SK-N-SH treated with all-trans-retinoic acid at 6 μM for 48 hours (cell line): ENCODE measurements around the gene STK33.

Experiments
- ATAC-seq: fragments of 200-7000 bp; cut with Tn5 transposase; 3 replicates; pipeline ENCODE4 v1.9.1; 2020; ENCODE audit warnings: mild to moderate bottlenecking, moderate library complexity
- BACH2 ChIP-seq: fragments of 250-450 bp; sonication (Bioruptor Pico); IDR thresholded peaks from 2 replicates; pipeline ENCODE4 v1.9.0; 2021; ENCODE audit warnings: mild to moderate bottlenecking, borderline replicate concordance
- CSDC2 ChIP-seq: fragments of 250-450 bp; sonication (Bioruptor Pico); IDR thresholded peaks from 2 replicates; pipeline ENCODE4 v1.5.0; 2020; ENCODE audit warnings: mild to moderate bottlenecking, moderate library complexity
- ESRRG ChIP-seq: fragments of 250-450 bp; sonication (Bioruptor Pico); IDR thresholded peaks from 2 replicates; pipeline ENCODE4 v1.6.1; 2021; ENCODE audit warnings: mild to moderate bottlenecking
- GLIS3 ChIP-seq: fragments of 250-450 bp; sonication (Bioruptor Pico); IDR thresholded peaks from 2 replicates; pipeline ENCODE4 v1.5.0; 2020; ENCODE audit warnings: mild to moderate bottlenecking, moderate library complexity
- ISL1 ChIP-seq: fragments of 250-450 bp; sonication (Bioruptor Pico); IDR thresholded peaks from 2 replicates; pipeline ENCODE4 v2.1.2; 2022; ENCODE audit warnings: mild to moderate bottlenecking, moderate library complexity
- OSR1 ChIP-seq: fragments of 250-450 bp; sonication (Bioruptor Pico); IDR thresholded peaks from 2 replicates; pipeline ENCODE4 v1.8.0; 2022; ENCODE audit warnings: moderate library complexity, mild to moderate bottlenecking, inconsistent platforms
- PPARA ChIP-seq: fragments of 250-450 bp; sonication (Bioruptor Pico); IDR thresholded peaks from 2 replicates; pipeline ENCODE4 v1.5.0; 2020; ENCODE audit warnings: mild to moderate bottlenecking, borderline replicate concordance
- RARB ChIP-seq: fragments of 250-450 bp; sonication (Bioruptor Pico); IDR thresholded peaks from 2 replicates; pipeline ENCODE4 v1.8.0; 2021; ENCODE audit warnings: mild to moderate bottlenecking, moderate library complexity
- SNAI2 ChIP-seq: fragments of 250-450 bp; sonication (Bioruptor Pico); IDR thresholded peaks from 2 replicates; pipeline ENCODE4 v1.5.0; 2020; ENCODE audit warnings: mild to moderate bottlenecking, moderate library complexity
- TCF4 ChIP-seq: fragments of 250-450 bp; sonication (Bioruptor Pico); IDR thresholded peaks from 2 replicates; pipeline ENCODE4 v1.8.0; 2021; ENCODE audit warnings: mild to moderate bottlenecking, moderate library complexity, borderline replicate concordance
- TOX ChIP-seq: fragments of 250-450 bp; sonication (Bioruptor Pico); IDR thresholded peaks from 2 replicates; pipeline ENCODE4 v1.8.0; 2021; ENCODE audit warnings: mild to moderate bottlenecking, moderate library complexity, borderline replicate concordance
- ZC3H10 ChIP-seq: fragments of 250-450 bp; sonication (Bioruptor Pico); IDR thresholded peaks from 2 replicates; pipeline ENCODE4 v1.5.1; 2021; ENCODE audit warnings: mild to moderate bottlenecking, moderate library complexity
- ZFP30 ChIP-seq: fragments of 450-650 bp; formaldehyde crosslinking; IDR thresholded peaks from 2 replicates; pipeline ENCODE4 v1.5.0; 2022; ENCODE audit warnings: mild to moderate bottlenecking, moderate library complexity
- ZNF565 ChIP-seq: fragments of 450-650 bp; formaldehyde crosslinking; conservative IDR thresholded peaks from 2 replicates; pipeline ENCODE4 v1.5.0; 2020; ENCODE audit warnings: low read depth, mild to moderate bottlenecking, moderate library complexity
- ZNF8 ChIP-seq: fragments of 450-650 bp; formaldehyde crosslinking; IDR thresholded peaks from 2 replicates; pipeline ENCODE4 v1.5.0; 2020; ENCODE audit warnings: mild to moderate bottlenecking, moderate library complexity
- TF ChIP-seq, protein P1 (sequence below): fragments of 250-450 bp; sonication (Bioruptor Pico); IDR thresholded peaks from 2 replicates; pipeline ENCODE4 v1.5.0; 2020; ENCODE audit warnings: mild to moderate bottlenecking, moderate library complexity
- TF ChIP-seq, protein P2 (sequence below): fragments of 250-450 bp; sonication (Bioruptor Pico); IDR thresholded peaks from 2 replicates; pipeline ENCODE4 v1.8.0; 2020; ENCODE audit warnings: mild to moderate bottlenecking, moderate library complexity, borderline replicate concordance
- TF ChIP-seq, protein P3 (sequence below): fragments of 250-450 bp; sonication (Bioruptor Pico); IDR thresholded peaks from 2 replicates; pipeline ENCODE4 v1.8.0; 2021; ENCODE audit warnings: low read depth, mild to moderate bottlenecking, moderate library complexity, borderline replicate concordance
- TF ChIP-seq, protein P4 (sequence below): fragments of 250-450 bp; sonication (Bioruptor Pico); IDR thresholded peaks from 2 replicates; pipeline ENCODE4 v1.5.1; 2020; ENCODE audit warnings: low read depth, mild to moderate bottlenecking, moderate library complexity

Gene STK33

DNA sequence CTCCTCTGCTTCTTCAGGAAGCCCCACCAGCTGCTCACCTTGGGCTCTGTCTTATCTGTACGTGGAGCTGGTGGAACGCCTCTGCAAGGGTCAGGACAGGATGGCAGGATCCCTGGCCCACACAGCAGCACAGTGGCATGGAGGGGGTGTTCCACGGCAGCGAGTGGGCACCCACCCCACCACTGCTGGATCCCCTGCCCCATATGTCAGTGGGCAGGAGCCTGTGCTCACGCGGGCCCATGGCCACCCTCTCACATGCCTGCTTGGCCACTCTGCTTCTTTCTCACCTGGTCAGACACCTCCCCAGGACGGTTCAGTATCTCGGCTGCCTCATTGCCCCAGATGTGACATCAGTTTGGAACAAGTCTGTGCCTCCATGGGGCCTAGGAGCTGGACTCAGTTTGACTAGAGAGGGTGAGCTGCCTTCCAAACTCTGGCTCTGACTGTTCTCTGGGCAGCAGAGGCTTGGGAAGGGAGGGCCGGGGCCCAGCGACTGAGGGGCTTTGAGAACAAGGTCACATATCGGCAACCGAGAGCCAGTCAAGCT is 232.3 kb downstream of the STK33 start (continued):
- TF ChIP-seq, protein P1, sequence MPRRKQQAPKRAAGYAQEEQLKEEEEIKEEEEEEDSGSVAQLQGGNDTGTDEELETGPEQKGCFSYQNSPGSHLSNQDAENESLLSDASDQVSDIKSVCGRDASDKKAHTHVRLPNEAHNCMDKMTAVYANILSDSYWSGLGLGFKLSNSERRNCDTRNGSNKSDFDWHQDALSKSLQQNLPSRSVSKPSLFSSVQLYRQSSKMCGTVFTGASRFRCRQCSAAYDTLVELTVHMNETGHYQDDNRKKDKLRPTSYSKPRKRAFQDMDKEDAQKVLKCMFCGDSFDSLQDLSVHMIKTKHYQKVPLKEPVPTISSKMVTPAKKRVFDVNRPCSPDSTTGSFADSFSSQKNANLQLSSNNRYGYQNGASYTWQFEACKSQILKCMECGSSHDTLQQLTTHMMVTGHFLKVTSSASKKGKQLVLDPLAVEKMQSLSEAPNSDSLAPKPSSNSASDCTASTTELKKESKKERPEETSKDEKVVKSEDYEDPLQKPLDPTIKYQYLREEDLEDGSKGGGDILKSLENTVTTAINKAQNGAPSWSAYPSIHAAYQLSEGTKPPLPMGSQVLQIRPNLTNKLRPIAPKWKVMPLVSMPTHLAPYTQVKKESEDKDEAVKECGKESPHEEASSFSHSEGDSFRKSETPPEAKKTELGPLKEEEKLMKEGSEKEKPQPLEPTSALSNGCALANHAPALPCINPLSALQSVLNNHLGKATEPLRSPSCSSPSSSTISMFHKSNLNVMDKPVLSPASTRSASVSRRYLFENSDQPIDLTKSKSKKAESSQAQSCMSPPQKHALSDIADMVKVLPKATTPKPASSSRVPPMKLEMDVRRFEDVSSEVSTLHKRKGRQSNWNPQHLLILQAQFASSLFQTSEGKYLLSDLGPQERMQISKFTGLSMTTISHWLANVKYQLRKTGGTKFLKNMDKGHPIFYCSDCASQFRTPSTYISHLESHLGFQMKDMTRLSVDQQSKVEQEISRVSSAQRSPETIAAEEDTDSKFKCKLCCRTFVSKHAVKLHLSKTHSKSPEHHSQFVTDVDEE: no peak
- TF ChIP-seq SNAI2 (CRISPR knock-in tag) (no peak), ZNF8 (CRISPR knock-in tag) (no peak), ISL1 (CRISPR knock-in tag) (no peak), CSDC2 (CRISPR knock-in tag) (no peak), ZC3H10 (CRISPR knock-in tag) (no peak), TCF4 (CRISPR knock-in tag) (no peak)
- TF ChIP-seq, all 23 proteins: peak for 0

DNA sequence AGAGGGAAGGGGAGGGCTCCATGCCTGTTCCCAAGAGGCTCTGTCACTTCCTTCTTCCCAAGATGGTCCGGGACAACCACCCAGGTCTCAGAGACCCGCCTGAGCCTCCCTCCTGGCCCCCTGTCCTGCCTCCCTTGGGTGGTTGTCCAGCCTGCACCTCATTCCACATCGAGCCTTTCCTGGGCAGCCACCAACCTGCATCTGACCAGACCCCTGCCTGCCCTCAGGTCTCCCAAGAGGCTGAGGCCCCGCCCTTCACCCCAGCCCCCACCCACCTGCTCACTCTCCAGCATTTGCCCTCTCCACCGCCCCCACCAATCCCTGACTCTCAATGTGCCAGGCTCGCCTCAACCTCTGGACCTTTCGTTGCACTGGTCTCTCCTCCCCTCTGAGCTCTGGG is 232.8 kb downstream of the STK33 start:
- no peak for TF ChIP-seq ISL1 (CRISPR knock-in tag)
- no peak for TF ChIP-seq TOX
- TF ChIP-seq ZFP30 (CRISPR knock-in tag): no peak
- TF ChIP-seq, protein P2, sequence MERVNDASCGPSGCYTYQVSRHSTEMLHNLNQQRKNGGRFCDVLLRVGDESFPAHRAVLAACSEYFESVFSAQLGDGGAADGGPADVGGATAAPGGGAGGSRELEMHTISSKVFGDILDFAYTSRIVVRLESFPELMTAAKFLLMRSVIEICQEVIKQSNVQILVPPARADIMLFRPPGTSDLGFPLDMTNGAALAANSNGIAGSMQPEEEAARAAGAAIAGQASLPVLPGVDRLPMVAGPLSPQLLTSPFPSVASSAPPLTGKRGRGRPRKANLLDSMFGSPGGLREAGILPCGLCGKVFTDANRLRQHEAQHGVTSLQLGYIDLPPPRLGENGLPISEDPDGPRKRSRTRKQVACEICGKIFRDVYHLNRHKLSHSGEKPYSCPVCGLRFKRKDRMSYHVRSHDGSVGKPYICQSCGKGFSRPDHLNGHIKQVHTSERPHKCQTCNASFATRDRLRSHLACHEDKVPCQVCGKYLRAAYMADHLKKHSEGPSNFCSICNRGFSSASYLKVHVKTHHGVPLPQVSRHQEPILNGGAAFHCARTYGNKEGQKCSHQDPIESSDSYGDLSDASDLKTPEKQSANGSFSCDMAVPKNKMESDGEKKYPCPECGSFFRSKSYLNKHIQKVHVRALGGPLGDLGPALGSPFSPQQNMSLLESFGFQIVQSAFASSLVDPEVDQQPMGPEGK (CRISPR knock-in tag): no peak
- TF ChIP-seq RARB (CRISPR knock-in tag): no peak
- TF ChIP-seq, protein P3, sequence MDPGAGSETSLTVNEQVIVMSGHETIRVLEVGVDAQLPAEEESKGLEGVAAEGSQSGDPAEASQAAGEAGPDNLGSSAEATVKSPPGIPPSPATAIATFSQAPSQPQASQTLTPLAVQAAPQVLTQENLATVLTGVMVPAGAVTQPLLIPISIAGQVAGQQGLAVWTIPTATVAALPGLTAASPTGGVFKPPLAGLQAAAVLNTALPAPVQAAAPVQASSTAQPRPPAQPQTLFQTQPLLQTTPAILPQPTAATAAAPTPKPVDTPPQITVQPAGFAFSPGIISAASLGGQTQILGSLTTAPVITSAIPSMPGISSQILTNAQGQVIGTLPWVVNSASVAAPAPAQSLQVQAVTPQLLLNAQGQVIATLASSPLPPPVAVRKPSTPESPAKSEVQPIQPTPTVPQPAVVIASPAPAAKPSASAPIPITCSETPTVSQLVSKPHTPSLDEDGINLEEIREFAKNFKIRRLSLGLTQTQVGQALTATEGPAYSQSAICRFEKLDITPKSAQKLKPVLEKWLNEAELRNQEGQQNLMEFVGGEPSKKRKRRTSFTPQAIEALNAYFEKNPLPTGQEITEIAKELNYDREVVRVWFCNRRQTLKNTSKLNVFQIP (CRISPR knock-in tag): no peak
- TF ChIP-seq OSR1 (CRISPR knock-in tag): no peak
- TF ChIP-seq, protein P1: no peak
- TF ChIP-seq SNAI2 (CRISPR knock-in tag): no peak
- TF ChIP-seq TCF4 (CRISPR knock-in tag): no peak
- TF ChIP-seq, protein P4, sequence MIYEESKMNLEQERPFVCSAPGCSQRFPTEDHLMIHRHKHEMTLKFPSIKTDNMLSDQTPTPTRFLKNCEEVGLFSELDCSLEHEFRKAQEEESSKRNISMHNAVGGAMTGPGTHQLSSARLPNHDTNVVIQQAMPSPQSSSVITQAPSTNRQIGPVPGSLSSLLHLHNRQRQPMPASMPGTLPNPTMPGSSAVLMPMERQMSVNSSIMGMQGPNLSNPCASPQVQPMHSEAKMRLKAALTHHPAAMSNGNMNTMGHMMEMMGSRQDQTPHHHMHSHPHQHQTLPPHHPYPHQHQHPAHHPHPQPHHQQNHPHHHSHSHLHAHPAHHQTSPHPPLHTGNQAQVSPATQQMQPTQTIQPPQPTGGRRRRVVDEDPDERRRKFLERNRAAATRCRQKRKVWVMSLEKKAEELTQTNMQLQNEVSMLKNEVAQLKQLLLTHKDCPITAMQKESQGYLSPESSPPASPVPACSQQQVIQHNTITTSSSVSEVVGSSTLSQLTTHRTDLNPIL (CRISPR knock-in tag): no peak
- TF ChIP-seq GLIS3 (CRISPR knock-in tag): no peak
- no peak for TF ChIP-seq PPARA (CRISPR knock-in tag)
- TF ChIP-seq ZC3H10 (CRISPR knock-in tag): no peak
- TF ChIP-seq ZNF8 (CRISPR knock-in tag): no peak
- no peak for TF ChIP-seq ESRRG (CRISPR knock-in tag)
- TF ChIP-seq CSDC2 (CRISPR knock-in tag): no peak
- TF ChIP-seq ZNF565 (CRISPR knock-in tag): no peak
- no peak for TF ChIP-seq BACH2
- ATAC-seq: no peak
